ENCODE data around the gene APOL3.

- no peak for TF ChIP-seq GATA3 (IDR thresholded peaks at IDR 0.05; ENCODE audit: low read depth, low read length)
- no peak for TF ChIP-seq GATA2 (IDR thresholded peaks at IDR 0.05; ENCODE audit: low read depth, low read length)
Measured at GRCh38 chr22:36171941-36172340, 11.4 kb upstream of the APOL3 start.

All from SH-SY5Y (cell line).